ENCODE data around the gene GFER.

- TF ChIP-seq EZH2 (IDR thresholded peaks at IDR 0.05; ENCODE audit: insufficient read depth, poor library complexity, severe bottlenecking) (no peak), EZH2phosphoT487 (IDR thresholded peaks at IDR 0.05; ENCODE audit: insufficient read depth, low read depth) (no peak)
Measured at GRCh38 chr16:2013527-2013926, 29.5 kb downstream of the GFER start.
